Thymus (tissue), 14 donors: ENCODE results near the gene MYH13. TPM values are rescaled to one million over a fixed set of nuclear protein-coding genes. Genes with fewer than 3 reads are reported as not detected.

Experiments used
- DNase-seq, 9 donors: peaks; one replicate each; pipeline ENCODE4 v3.0.0-alpha.2; 2013; ENCODE audit warnings: low spot score in 9 of 9, low read depth in 6 of 9, missing footprints in 1 of 9
- H3K27ac ChIP-seq, 2 donors: one replicate each; pipeline ENCODE4 v1.5.1; 2013; ENCODE audit warnings: control low read depth in 1 of 2, low read depth in 1 of 2, low read length in 1 of 2, mild to moderate bottlenecking in 1 of 2, moderate library complexity in 1 of 2
- H3K27me3 ChIP-seq, 2 donors: one replicate each; pipeline ENCODE4 v1.5.1; 2013; ENCODE audit warnings: low read length in 1 of 2; ENCODE audit not compliant: control insufficient read depth in 2 of 2, insufficient read depth in 1 of 2
- H3K36me3 ChIP-seq, 2 donors: one replicate each; pipeline ENCODE4 v1.5.1; 2013; ENCODE audit warnings: low read length in 1 of 2, mild to moderate bottlenecking in 1 of 2, moderate library complexity in 1 of 2; ENCODE audit not compliant: control insufficient read depth in 2 of 2, insufficient read depth in 2 of 2
- H3K4me1 ChIP-seq, 2 donors: one replicate each; pipeline ENCODE4 v1.5.1; 2013; ENCODE audit warnings: low read length in 2 of 2; ENCODE audit not compliant: control insufficient read depth in 2 of 2, insufficient read depth in 2 of 2
- H3K4me3 ChIP-seq, 2 donors: one replicate each; pipeline ENCODE4 v1.5.1; 2013; ENCODE audit warnings: low read length in 2 of 2, control low read depth in 1 of 2, mild to moderate bottlenecking in 1 of 2
- H3K9me3 ChIP-seq, 2 donors: one replicate each; pipeline ENCODE4 v1.5.1; 2013; ENCODE audit warnings: low read length in 1 of 2, mild to moderate bottlenecking in 1 of 2; ENCODE audit not compliant: control insufficient read depth in 2 of 2, insufficient read depth in 1 of 2
- WGBS: extraction: QIAGEN DNeasy Blood & Tissue Kit; methylation state at CpG from one replicate; pipeline ENCODE4 v1.1.7; 2013; 5-methylcytosine and 5-hydroxymethylcytosine counted together
- long read RNA-seq, 10 donors: transcript quantifications; one replicate each; lab custom pipeline, GENCODE V29; 2026
- polyA plus RNA-seq: library from polyadenylated mRNA; stranded (reverse); fragments of 200-250 nt; gene quantifications from one replicate; pipeline ENCODE4 v1.2.3, GENCODE V29; 2013
- total RNA-seq: library from RNA; stranded (reverse); fragments of 120-200 nt; gene quantifications from one replicate; pipeline ENCODE4 v1.2.4, GENCODE V29; 2013
- donor health status: healthy.

The MYH13 gene
- total RNA-seq: under 0.01 TPM
- polyA plus RNA-seq: 0.07 TPM
- long read RNA-seq, donor 1: 0 reads
- long read RNA-seq, donor 2: 0 reads
- long read RNA-seq, donor 3: 0 reads
- long read RNA-seq, donor 4: 0 reads
- long read RNA-seq, donor 5: 0 reads
- long read RNA-seq, donor 6: 0 reads
- long read RNA-seq, donor 7: 0 reads
- long read RNA-seq, donor 8: 0 reads
- long read RNA-seq, donor 9: 0 reads
- long read RNA-seq, donor 10: 0 reads

DNA sequence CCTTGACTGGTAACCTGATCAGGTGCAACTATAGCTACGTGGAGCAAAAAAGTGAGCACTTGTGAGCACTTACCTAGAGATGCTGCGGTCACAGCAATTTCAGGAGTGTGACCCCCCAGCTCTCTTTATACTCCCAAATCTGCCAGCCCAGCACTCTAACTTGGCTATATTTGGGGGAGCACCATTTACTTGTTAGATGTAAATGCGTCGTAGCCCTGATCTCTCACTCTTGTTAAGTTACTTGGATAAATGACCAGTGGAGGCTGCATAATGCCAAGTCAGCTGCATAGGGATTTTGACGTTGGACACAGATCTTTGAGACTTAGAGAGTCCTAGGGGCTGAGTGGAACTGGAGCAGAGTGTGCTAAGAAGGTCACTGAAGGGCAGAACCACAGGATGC, at the start of gene MYH13:
TSS of gene MYH13 (minus strand) at position 101 of the 400 bp plus-strand sequence. CDS start 8,476 bp downstream, outside the sequence.
- no peaks in the 10 kb centered on the region for H3K36me3 ChIP-seq
- WGBS: 86% methylated on average over 5 of the region's 5 CpGs
- H3K4me1 ChIP-seq: no peaks in the 10 kb centered on the region
- no peaks in the 10 kb centered on the region for H3K27me3 ChIP-seq
- DNase-seq: no peak
- H3K27ac ChIP-seq: no peak within 1 kb of the TSS
- H3K4me3 ChIP-seq: no peak within 1 kb of the TSS
- no peaks in the 10 kb centered on the region for H3K9me3 ChIP-seq

DNA sequence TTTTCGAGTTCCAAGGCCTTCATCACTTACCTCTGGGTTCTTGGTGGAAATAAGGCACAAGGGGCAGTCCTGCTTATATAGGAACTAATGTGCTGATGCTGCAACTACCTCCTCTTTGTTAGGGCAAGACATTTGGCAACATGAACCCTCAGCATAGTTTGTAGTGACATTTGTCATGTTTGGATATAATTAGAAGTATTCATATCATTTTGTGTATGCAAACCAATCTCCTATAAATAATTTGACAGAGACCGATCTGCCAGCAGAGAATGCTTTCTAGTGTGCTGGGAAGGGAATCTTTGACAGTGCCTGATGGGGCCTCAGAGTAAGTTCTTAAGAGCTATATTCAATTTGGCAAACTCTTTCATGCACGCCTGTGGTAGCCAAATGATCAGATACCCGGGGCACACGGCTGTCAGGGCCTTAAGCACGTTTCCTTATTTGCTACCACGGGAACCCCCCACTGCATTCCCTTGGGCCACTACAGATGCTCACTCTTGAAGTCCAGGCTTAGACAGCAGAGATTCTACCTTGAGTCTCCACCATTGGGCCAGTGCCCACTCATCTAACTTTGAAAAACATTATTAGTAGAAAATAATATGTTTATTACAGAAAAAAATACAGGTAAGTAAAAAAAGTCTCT, 49.2 kb upstream of the MYH13 start, which contains the start of gene MYH8:
TSS of gene MYH8 (minus strand) at position 51 of the 643 bp plus-strand sequence. CDS start 1,723 bp downstream, outside the sequence.
- Histone ChIP-seq H3K4me1 (no peaks in the 10 kb centered on the region), H3K27ac (no peak within 1 kb of the TSS), H3K4me3 (no peak within 1 kb of the TSS), H3K9me3 (no peaks in the 10 kb centered on the region), H3K27me3 (no peaks in the 10 kb centered on the region), H3K36me3 (no peaks in the 10 kb centered on the region)
- 91% methylated on average over 7 of the region's 7 CpGs for WGBS
- no peak for DNase-seq

DNA sequence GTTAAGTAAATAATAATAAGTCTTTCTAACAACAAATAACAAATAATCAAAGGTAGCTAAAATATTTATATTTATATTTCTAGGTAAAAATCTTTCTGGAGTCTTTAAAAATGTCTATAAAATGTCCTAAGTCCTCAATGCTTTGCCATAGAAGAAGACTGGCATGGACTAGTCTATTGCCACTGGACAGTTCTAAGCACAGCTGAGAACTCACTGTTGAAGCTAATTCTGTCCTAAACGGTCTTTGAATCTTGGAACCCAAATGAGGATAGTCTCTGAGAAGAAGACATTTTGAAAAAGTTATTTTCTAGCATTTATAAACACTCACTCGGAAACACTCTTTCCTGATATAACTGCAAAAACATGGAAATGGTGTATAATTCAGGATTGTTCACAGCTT, 48.4 kb upstream of the MYH13 start:
- no peak for DNase-seq
- Histone ChIP-seq H3K4me1 (no peaks in the 10 kb centered on the region), H3K36me3 (no peaks in the 10 kb centered on the region), H3K9me3 (no peaks in the 10 kb centered on the region), H3K27me3 (no peaks in the 10 kb centered on the region), H3K27ac (no peak overlapping the region), H3K4me3 (no peak overlapping the region)
- WGBS: 83% methylated on average over 2 of the region's 2 CpGs

DNA sequence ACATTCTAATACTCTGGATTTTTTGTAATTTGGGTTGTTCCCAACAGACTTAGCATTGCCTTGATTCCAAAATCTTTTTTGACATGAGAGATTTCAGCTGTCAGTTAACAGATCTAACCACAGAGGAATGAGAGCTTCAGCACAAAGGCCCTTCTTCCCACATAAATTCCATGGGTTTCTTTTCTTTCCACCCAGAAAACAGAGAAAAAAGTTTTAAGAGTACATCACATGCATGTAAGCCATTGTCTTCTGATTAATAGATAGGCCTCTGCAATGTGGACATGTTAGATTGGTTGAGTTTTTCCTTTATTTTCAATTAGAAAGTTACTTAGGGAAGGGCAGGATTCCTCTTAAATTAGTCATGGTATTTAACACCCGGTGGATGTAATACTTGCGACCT, 48.0 kb upstream of the MYH13 start:
- no peak overlapping the region for H3K4me3 ChIP-seq
- no peak overlapping the region for H3K27ac ChIP-seq
- no peaks in the 10 kb centered on the region for H3K4me1 ChIP-seq
- no peaks in the 10 kb centered on the region for H3K9me3 ChIP-seq
- WGBS: 92% methylated on average over 2 of the region's 2 CpGs
- no peaks in the 10 kb centered on the region for H3K36me3 ChIP-seq
- H3K27me3 ChIP-seq: no peaks in the 10 kb centered on the region
- no peak for DNase-seq

DNA sequence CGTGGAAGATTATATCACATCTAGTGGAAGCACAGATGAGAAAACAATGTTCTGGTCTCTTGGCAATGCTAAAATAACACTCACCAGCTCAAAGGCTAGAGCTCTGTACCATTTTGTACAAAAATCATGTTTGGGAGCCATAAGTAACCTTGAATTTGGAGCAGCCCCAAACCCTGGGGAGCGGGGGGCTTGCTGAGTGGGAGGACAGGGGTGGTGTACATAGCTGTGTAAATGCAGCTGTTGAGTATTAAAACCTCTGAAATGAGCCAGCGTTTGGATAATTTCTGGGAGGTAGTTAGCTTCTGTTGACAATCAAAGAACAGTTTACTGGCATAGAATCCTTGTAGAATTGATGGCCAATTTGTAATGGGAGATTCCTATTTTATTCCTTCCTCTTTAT, 44.6 kb upstream of the MYH13 start:
- Histone ChIP-seq H3K4me3 (no peak overlapping the region), H3K36me3 (no peaks in the 10 kb centered on the region), H3K27ac (no peak overlapping the region), H3K4me1 (no peaks in the 10 kb centered on the region), H3K27me3 (no peaks in the 10 kb centered on the region), H3K9me3 (no peaks in the 10 kb centered on the region)
- no peak for DNase-seq
- WGBS: 89% methylated on average over 3 of the region's 3 CpGs

DNA sequence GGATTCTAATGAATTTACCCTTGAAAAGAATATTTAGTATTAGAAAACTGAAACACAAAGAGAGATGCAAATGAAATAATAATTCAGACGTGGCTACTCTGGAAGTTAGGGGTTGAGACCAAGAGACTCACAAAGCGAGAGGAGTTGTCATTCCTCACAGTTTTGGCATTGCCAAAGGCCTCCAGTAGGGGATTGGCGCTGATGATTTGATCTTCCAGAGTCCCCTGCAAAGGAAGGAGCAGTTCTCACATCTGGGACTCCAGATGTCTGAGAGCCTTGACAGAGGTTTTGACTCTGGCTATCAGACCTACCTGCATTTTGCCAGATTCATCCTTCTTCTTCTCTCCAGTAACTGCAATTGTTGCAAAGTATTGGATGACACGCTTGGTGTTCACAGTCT, 42.4 kb upstream of the MYH13 start:
- Histone ChIP-seq H3K9me3 (no peaks in the 10 kb centered on the region), H3K4me3 (no peak overlapping the region), H3K4me1 (no peaks in the 10 kb centered on the region), H3K27ac (no peak overlapping the region), H3K36me3 (no peaks in the 10 kb centered on the region), H3K27me3 (no peaks in the 10 kb centered on the region)
- WGBS: 76% methylated on average over 4 of the region's 4 CpGs
- no peak for DNase-seq

DNA sequence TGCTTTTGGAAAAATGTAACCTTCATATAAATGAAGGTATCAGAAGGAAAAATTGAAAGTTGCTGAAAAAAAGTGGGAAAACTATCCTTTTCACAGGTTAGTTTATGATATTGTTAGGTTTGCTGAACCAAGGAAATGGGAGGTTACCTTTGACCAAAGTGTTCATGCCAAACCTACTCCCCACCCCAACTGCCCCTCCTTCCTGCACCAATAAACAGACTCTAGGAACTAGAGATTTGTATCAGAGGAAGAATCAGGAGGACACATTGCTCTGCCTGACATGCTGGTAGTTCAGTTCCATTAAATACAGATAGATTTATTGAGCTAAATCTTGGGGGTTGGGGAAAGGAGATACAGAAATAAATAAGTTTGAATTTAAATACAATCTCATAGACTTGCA, 30.8 kb upstream of the MYH13 start:
- Histone ChIP-seq H3K36me3 (no peaks in the 10 kb centered on the region), H3K4me1 (no peaks in the 10 kb centered on the region), H3K9me3 (no peaks in the 10 kb centered on the region), H3K4me3 (no peak overlapping the region), H3K27me3 (no peaks in the 10 kb centered on the region), H3K27ac (no peak overlapping the region)
- no peak for DNase-seq

DNA sequence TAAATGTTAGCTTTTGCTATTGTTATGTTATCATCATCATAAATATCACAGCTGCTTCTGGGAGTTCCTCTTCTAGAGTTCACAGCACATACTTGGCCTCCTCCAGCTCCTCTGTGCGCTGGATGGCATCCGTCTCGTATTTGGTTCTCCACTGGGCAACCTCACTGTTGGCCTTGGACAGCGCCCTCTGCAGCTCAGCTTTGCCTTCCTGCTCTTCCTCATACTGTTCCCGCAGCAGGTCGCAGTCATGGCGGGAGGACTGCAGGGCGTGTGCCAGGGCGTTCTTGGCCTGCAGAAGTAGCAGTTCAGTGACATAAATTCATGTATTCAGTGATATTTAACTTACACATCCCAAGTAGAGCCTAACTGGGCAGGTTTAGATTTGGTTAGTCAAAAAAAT, 25.5 kb upstream of the MYH13 start:
- Histone ChIP-seq H3K27me3 (no peaks in the 10 kb centered on the region), H3K4me1 (no peaks in the 10 kb centered on the region), H3K4me3 (no peak overlapping the region), H3K36me3 (no peaks in the 10 kb centered on the region), H3K27ac (no peak overlapping the region), H3K9me3 (no peaks in the 10 kb centered on the region)
- 88% methylated on average over 9 of the region's 9 CpGs for WGBS
- DNase-seq: no peak

DNA sequence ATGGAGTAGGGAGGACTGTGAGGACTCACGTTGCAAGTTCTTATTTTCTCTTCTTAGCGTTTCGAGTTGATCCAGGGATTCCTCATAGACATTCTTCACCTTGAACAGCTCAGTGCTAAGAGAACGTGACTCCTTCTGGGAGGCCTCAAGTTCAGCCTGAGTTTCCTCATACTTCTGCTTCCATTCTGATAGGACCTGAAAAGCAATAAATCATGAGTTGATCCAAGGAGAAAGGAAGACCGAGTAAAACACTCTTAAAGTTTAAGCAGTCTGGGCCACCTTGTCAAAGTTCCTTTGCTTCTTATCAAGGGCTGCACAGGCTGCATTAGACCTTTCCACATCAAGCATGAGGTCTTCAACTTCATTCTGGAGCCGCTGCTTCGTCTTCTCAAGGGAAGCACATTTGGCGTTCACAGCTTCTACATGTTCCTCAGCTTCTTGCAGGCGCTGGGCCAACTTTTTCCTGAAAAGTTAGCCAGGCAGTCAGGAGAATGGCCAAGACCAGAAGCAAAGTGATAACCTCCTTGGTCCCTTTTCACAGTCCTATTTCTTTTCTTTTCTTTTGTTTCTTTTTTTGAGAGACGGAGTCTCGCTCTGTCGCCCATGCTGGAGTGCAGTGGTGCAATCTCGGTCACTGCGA, 23.8 kb upstream of the MYH13 start:
- Histone ChIP-seq H3K4me1 (no peaks in the 10 kb centered on the region), H3K9me3 (no peaks in the 10 kb centered on the region), H3K27me3 (no peaks in the 10 kb centered on the region), H3K36me3 (no peaks in the 10 kb centered on the region), H3K4me3 (no peak overlapping the region), H3K27ac (no peak overlapping the region)
- DNase-seq: no peak
- WGBS: 68% methylated on average over 14 of the region's 14 CpGs
